Measurements from ENCODE around the gene TMEM135.
"Not testable (repeated sequence)": the region's sequence is repeated elsewhere in the genome, so short reads cannot be mapped to it uniquely, and the experiment has no call there.

Gene TMEM135

GRCh38 chr11:87143641-87144040 lies 105.9 kb downstream of the TMEM135 start:
- DNase-seq (ENCODE audit: low read depth): no peak

- no peak for DNase-seq (ENCODE audit: low read depth)
Observed at GRCh38 chr11:87144252-87144651, 106.5 kb downstream of the TMEM135 start.

- no peak for DNase-seq (ENCODE audit: low read depth)
Observed at GRCh38 chr11:87148749-87149148, 111.0 kb downstream of the TMEM135 start.

GRCh38 chr11:87149782-87150181 lies 112.0 kb downstream of the TMEM135 start:
- not testable (repeated sequence) for DNase-seq (ENCODE audit: low read depth)

GRCh38 chr11:87150936-87151335 lies 113.2 kb downstream of the TMEM135 start:
- DNase-seq (ENCODE audit: low read depth): no peak

- DNase-seq (ENCODE audit: low read depth): no peak
Observed at GRCh38 chr11:87154246-87154645, 116.5 kb downstream of the TMEM135 start.

- DNase-seq (ENCODE audit: low read depth): no peak
Observed at GRCh38 chr11:87156970-87157369, 119.2 kb downstream of the TMEM135 start.

- DNase-seq (ENCODE audit: low read depth): not testable (repeated sequence)
Observed at GRCh38 chr11:87169076-87169475, 131.3 kb downstream of the TMEM135 start.

GRCh38 chr11:87173185-87174039 lies 135.7 kb downstream of the TMEM135 start:
- DNase-seq (ENCODE audit: low read depth): no peak

- DNase-seq (ENCODE audit: low read depth): no peak
Observed at GRCh38 chr11:87174870-87175269, 137.1 kb downstream of the TMEM135 start.

- DNase-seq (ENCODE audit: low read depth): no peak
Observed at GRCh38 chr11:87176044-87176443, 138.3 kb downstream of the TMEM135 start.

- no peak for DNase-seq (ENCODE audit: low read depth)
Observed at GRCh38 chr11:87179621-87180020, 141.9 kb downstream of the TMEM135 start.

- DNase-seq (ENCODE audit: low read depth): no peak
Observed at GRCh38 chr11:87180742-87181141, 143.0 kb downstream of the TMEM135 start.

- DNase-seq (ENCODE audit: low read depth): no peak
Observed at GRCh38 chr11:87181143-87181542, 143.4 kb downstream of the TMEM135 start.

- no peak for DNase-seq (ENCODE audit: low read depth)
Observed at GRCh38 chr11:87185228-87185627, 147.5 kb downstream of the TMEM135 start.

GRCh38 chr11:87187076-87187475 lies 149.3 kb downstream of the TMEM135 start:
- DNase-seq (ENCODE audit: low read depth): no peak

GRCh38 chr11:87187930-87188329 lies 150.2 kb downstream of the TMEM135 start:
- no peak for DNase-seq (ENCODE audit: low read depth)

GRCh38 chr11:87188396-87188795 lies 150.7 kb downstream of the TMEM135 start:
- not testable (repeated sequence) for DNase-seq (ENCODE audit: low read depth)

- DNase-seq (ENCODE audit: low read depth): not testable (repeated sequence)
Observed at GRCh38 chr11:87188921-87189320, 151.2 kb downstream of the TMEM135 start.

- DNase-seq (ENCODE audit: low read depth): no peak
Observed at GRCh38 chr11:87190071-87190470, 152.3 kb downstream of the TMEM135 start.

GRCh38 chr11:87193756-87194470 lies 156.2 kb downstream of the TMEM135 start:
- DNase-seq (ENCODE audit: low read depth): no peak

GRCh38 chr11:87194985-87195820 lies 157.5 kb downstream of the TMEM135 start:
- DNase-seq (ENCODE audit: low read depth): no peak

Measured in stimulated activated CD4-positive, alpha-beta T cell treated with anti-CD3 and anti-CD28 coated beads, Interleukin-2, amount 100 ng/mL, for 4 hours (primary cell).